AG08396 (cell line): ENCODE results near the gene CDH19.

ENCODE experiments used
- DNase-seq: peaks from one replicate; pipeline ENCODE4 v3.0.0; 2012; ENCODE audit warnings: low spot score, mixed read lengths

CDH19 gene

GRCh38 chr18:66457245-66457644 is 146.6 kb downstream of the CDH19 start:
- no peak for DNase-seq
